WTC11 (cell line): Measurements from ENCODE around the gene SMCO2.

ENCODE experiments used
- CREM ChIP-seq: sonication (generic); formaldehyde crosslinking; IDR thresholded peaks from 2 replicates; pipeline ENCODE4 v1.8.1; 2022; ENCODE audit warnings: mild to moderate bottlenecking, missing genetic modification reagents, moderate library complexity
- TCF7 ChIP-seq: sonication (generic); formaldehyde crosslinking; IDR thresholded peaks from 2 replicates; pipeline ENCODE4 v1.8.0; 2022; ENCODE audit warnings: mild to moderate bottlenecking, low read depth, missing genetic modification reagents, moderate library complexity
- ZNF232 ChIP-seq: sonication (generic); formaldehyde crosslinking; IDR thresholded peaks from 2 replicates; pipeline ENCODE4 v1.8.0; 2022; ENCODE audit warnings: mild to moderate bottlenecking, missing genetic modification reagents
- TF ChIP-seq, protein P1 (sequence below): fragments of 200-600 bp; IDR thresholded peaks from 2 replicates; pipeline ENCODE4 v1.8.0; 2022; ENCODE audit warnings: antibody characterized with exemption
- TF ChIP-seq, protein P2 (sequence below): sonication (generic); formaldehyde crosslinking; conservative IDR thresholded peaks from 2 replicates; pipeline ENCODE4 v1.8.1; 2023; ENCODE audit warnings: mild to moderate bottlenecking, low read depth, missing genetic modification reagents, moderate library complexity

DNA sequence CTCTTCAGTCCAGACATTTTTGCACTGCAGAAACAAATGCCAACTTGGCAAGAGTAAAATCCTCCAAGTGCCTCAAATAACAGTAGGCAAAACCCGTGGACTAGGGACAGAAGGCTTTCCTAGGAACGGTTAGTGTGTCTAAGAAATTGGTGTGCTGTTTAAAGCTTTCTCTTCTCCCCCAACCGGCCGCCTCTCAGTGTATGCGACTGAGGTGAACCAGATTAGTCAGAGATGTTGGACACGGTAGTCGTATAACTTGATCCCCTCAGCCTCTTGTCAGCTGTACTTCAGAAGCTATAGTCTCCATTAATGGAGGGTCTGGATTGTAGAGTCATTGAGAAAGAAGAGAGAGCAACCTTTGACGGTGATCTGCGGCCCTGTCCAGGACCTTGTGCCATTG lies 99.1 kb downstream of the SMCO2 start:
- no peak for TF ChIP-seq CREM
- TF ChIP-seq, protein P1, sequence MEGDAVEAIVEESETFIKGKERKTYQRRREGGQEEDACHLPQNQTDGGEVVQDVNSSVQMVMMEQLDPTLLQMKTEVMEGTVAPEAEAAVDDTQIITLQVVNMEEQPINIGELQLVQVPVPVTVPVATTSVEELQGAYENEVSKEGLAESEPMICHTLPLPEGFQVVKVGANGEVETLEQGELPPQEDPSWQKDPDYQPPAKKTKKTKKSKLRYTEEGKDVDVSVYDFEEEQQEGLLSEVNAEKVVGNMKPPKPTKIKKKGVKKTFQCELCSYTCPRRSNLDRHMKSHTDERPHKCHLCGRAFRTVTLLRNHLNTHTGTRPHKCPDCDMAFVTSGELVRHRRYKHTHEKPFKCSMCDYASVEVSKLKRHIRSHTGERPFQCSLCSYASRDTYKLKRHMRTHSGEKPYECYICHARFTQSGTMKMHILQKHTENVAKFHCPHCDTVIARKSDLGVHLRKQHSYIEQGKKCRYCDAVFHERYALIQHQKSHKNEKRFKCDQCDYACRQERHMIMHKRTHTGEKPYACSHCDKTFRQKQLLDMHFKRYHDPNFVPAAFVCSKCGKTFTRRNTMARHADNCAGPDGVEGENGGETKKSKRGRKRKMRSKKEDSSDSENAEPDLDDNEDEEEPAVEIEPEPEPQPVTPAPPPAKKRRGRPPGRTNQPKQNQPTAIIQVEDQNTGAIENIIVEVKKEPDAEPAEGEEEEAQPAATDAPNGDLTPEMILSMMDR = no peak
- TF ChIP-seq ZNF232 (CRISPR knock-in tag) = no peak
- no peak for TF ChIP-seq TCF7
- TF ChIP-seq, protein P2, sequence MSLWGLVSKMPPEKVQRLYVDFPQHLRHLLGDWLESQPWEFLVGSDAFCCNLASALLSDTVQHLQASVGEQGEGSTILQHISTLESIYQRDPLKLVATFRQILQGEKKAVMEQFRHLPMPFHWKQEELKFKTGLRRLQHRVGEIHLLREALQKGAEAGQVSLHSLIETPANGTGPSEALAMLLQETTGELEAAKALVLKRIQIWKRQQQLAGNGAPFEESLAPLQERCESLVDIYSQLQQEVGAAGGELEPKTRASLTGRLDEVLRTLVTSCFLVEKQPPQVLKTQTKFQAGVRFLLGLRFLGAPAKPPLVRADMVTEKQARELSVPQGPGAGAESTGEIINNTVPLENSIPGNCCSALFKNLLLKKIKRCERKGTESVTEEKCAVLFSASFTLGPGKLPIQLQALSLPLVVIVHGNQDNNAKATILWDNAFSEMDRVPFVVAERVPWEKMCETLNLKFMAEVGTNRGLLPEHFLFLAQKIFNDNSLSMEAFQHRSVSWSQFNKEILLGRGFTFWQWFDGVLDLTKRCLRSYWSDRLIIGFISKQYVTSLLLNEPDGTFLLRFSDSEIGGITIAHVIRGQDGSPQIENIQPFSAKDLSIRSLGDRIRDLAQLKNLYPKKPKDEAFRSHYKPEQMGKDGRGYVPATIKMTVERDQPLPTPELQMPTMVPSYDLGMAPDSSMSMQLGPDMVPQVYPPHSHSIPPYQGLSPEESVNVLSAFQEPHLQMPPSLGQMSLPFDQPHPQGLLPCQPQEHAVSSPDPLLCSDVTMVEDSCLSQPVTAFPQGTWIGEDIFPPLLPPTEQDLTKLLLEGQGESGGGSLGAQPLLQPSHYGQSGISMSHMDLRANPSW (CRISPR knock-in tag) = no peak
